Brain microvascular endothelial cell (primary cell): ENCODE results near the gene SLC4A4.
A peak's percentile ranks its signal among the peaks of the same experiment; 100 is the strongest.

ENCODE experiments used
- DNase-seq: peaks from one replicate; pipeline ENCODE4 v3.0.0-alpha.2; 2020
- H3K27ac ChIP-seq: fragments of 250-450 bp; sonication (Bioruptor Pico); 2 replicates; pipeline ENCODE4 v1.5.1; 2020; ENCODE audit warnings: mild to moderate bottlenecking, moderate library complexity
- H3K27me3 ChIP-seq: fragments of 250-450 bp; sonication (Bioruptor Pico); replicated peaks from 2 replicates; pipeline ENCODE4 v1.5.1; 2020; ENCODE audit warnings: mild to moderate bottlenecking
- H3K36me3 ChIP-seq: fragments of 250-450 bp; sonication (Bioruptor Pico); replicated peaks from 2 replicates; pipeline ENCODE4 v1.5.1; 2020; ENCODE audit warnings: mild to moderate bottlenecking
- H3K4me3 ChIP-seq: 2 replicates; pipeline ENCODE4 v1.5.1; 2011; ENCODE audit warnings: low read depth, mild to moderate bottlenecking, control low read depth, low read length, moderate library complexity
- in situ Hi-C: cut with HindIII; loops from 2 replicates; pipeline ENCODE4 v1.10.0; 2017; ENCODE audit warnings: low sequenced_read_pairs, low pct_ligation_motif_present
- TF ChIP-seq, protein P1 (sequence below): IDR thresholded peaks from 2 replicates; pipeline ENCODE4 v1.5.1; 2011; ENCODE audit warnings: low read depth, mild to moderate bottlenecking, moderate library complexity, low read length, control low read depth, inconsistent platforms; ENCODE audit errors: missing control alignments

Gene SLC4A4

DNA sequence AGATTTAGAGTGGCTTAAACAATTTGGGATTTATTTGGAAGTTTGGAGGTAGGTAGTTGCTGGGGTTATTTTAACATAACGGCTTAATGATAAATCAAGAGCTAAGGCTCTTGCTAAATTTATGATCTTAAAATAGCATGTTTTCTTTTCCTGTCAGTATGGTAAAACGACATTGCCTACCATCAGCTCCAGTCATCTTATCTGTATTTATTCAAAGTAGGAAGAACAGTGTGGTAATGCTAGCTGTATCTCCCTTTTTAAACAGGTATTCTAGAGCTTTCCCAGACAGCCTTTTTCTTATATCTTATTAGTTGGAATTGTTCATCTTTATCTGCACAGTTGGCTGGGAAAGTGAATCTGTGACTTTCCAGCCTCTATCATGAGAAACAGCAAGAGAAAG, 110.2 kb downstream of the SLC4A4 start:
- Histone ChIP-seq H3K27me3 (no peaks in the 10 kb centered on the region), H3K27ac (no peak overlapping the region), H3K36me3 (no peaks in the 10 kb centered on the region), H3K4me3 (no peak overlapping the region)
- in situ Hi-C loops: no loop called here
- TF ChIP-seq, protein P1, sequence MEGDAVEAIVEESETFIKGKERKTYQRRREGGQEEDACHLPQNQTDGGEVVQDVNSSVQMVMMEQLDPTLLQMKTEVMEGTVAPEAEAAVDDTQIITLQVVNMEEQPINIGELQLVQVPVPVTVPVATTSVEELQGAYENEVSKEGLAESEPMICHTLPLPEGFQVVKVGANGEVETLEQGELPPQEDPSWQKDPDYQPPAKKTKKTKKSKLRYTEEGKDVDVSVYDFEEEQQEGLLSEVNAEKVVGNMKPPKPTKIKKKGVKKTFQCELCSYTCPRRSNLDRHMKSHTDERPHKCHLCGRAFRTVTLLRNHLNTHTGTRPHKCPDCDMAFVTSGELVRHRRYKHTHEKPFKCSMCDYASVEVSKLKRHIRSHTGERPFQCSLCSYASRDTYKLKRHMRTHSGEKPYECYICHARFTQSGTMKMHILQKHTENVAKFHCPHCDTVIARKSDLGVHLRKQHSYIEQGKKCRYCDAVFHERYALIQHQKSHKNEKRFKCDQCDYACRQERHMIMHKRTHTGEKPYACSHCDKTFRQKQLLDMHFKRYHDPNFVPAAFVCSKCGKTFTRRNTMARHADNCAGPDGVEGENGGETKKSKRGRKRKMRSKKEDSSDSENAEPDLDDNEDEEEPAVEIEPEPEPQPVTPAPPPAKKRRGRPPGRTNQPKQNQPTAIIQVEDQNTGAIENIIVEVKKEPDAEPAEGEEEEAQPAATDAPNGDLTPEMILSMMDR: no peak
- DNase-seq: no peak

DNA sequence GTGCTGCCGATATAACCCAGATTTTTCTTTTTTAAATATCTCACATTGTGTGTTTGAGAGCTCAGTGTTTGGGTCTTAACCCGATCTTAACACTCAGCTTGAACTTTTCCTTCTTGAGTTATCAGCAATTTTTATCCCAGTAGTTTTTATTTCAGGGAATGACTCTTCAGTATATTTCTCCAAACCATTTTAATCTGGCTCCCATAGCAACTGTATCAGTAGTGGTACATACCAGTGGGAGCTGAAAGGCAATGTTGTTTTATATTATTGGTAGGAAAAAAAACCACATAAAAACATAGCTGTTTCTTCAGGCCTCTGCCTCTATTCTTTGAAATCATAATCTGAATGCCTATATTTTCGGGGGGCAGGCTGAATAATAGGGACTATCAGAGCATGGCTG, 111.1 kb downstream of the SLC4A4 start:
- Histone ChIP-seq H3K27ac (no peak overlapping the region), H3K4me3 (no peak overlapping the region), H3K27me3 (no peaks in the 10 kb centered on the region), H3K36me3 (no peaks in the 10 kb centered on the region)
- in situ Hi-C loops: no loop called here
- TF ChIP-seq, protein P1: no peak
- no peak for DNase-seq

DNA sequence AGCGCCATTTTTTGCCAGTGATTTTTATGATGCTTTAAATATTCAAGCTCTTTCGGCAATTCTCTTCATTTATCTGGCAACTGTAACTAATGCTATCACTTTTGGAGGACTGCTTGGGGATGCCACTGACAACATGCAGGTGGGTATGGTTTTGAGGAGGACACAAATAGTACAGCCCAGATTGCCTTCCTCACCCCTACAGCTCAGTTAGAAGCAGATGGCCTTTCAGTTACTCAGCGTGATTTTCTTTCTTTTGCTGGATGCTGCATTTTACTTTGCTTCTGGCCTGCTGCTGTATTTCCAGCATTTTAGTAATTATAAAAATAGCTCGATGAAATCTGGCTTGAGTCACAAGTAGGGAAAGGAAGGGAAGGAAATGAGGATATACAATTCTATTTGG, 114.7 kb downstream of the SLC4A4 start:
- no peaks in the 10 kb centered on the region for H3K27me3 ChIP-seq
- no peak overlapping the region for H3K4me3 ChIP-seq
- TF ChIP-seq, protein P1: no peak
- no peaks in the 10 kb centered on the region for H3K36me3 ChIP-seq
- in situ Hi-C loops: no loop called here
- H3K27ac ChIP-seq: no peak overlapping the region
- DNase-seq: no peak

DNA sequence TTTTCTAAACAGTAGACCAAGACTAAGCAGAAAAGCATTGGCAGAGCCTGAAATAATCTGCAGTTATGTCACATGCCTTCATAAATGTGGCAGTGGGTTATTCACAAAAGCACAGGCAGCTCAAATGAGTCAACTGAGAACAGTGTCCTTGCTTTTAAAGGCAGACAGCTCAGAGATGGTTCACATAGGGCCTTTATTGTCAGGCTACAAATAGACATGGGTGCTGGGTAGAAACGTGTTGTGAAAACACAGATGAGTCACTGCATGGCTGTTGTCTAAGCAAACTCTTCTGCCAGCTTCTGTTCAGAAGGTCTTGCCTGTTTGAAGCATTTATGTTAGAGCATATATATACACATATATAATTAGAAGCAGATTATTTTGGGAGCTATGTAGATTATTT, 118.0 kb downstream of the SLC4A4 start:
- no peaks in the 10 kb centered on the region for H3K27me3 ChIP-seq
- in situ Hi-C loops: no loop called here
- no peaks in the 10 kb centered on the region for H3K36me3 ChIP-seq
- no peak overlapping the region for H3K4me3 ChIP-seq
- peak overlapping the region; percentile 55 for H3K27ac ChIP-seq
- TF ChIP-seq, protein P1: no peak
- peak; percentile 90 for DNase-seq

DNA sequence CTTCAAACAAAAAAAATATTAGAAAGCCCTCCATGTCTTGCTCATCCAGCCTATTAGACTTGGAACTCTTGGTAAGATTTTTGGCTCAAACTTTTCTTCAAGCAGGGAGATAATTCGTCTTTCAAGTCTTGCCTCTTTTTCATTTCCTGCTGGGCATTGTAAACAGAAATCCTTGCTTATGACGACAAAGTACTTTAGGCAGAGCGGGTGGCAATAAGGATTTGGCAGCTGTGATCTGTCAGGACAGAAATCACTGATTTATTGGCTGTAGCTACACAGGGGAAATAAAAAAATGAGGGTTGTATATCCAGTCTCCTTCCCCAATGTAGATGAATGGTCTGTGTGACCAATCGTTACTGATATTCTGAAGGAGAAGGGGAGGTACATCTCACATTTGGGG, 121.6 kb downstream of the SLC4A4 start:
- H3K27ac ChIP-seq: no peak overlapping the region
- H3K36me3 ChIP-seq: no peaks in the 10 kb centered on the region
- in situ Hi-C loops: no loop called here
- TF ChIP-seq, protein P1: no peak
- no peak overlapping the region for H3K4me3 ChIP-seq
- no peak for DNase-seq
- H3K27me3 ChIP-seq: no peaks in the 10 kb centered on the region

DNA sequence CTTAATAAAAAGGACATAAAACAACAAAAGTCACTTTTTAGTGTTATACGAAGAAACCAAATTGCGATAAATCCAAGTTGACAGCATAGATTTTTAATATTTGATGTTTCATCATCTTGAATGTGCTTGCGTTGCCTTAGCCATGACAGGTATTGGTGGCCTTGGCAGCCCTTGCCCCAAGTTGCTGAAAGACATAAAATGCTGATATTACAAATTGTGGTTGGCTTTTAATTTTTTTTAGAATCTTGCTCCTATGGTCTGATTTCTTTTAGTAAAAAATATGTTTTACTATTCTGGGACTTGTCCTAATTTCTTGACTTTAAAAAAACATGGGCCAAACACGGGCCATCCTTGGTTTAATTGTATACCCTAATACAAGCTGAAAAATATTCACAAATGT, 122.6 kb downstream of the SLC4A4 start:
- Histone ChIP-seq H3K36me3 (no peaks in the 10 kb centered on the region), H3K27me3 (no peaks in the 10 kb centered on the region), H3K4me3 (no peak overlapping the region), H3K27ac (no peak overlapping the region)
- TF ChIP-seq, protein P1: no peak
- no peak for DNase-seq
- in situ Hi-C loops: no loop called here
